Sigmoid colon (tissue), 7 donors: Measurements from ENCODE around the gene ASMTL. TPM values are rescaled to one million over a fixed set of nuclear protein-coding genes. Genes with fewer than 3 reads are reported as not detected.

Experiments used
- DNase-seq: peaks from one replicate; pipeline ENCODE4 v3.0.0-alpha.2; 2019
- H3K27ac ChIP-seq, 4 donors: fragments of 200-600 bp; sonication (generic); one replicate each; pipeline ENCODE4 v1.5.1; 2016 to 2019; ENCODE audit warnings: mild to moderate bottlenecking in 1 of 4
- H3K27me3 ChIP-seq, 3 donors: fragments of 200-600 bp; sonication (generic); one replicate each; pipeline ENCODE4 v1.5.1; 2019; ENCODE audit warnings: mild to moderate bottlenecking in 1 of 3
- H3K36me3 ChIP-seq, 4 donors: fragments of 200-600 bp; sonication (generic); one replicate each; pipeline ENCODE4 v1.5.1; 2016 to 2019
- H3K4me1 ChIP-seq, 4 donors: fragments of 200-600 bp; sonication (generic); one replicate each; pipeline ENCODE4 v1.5.1; 2017 to 2019
- H3K4me3 ChIP-seq, 4 donors: fragments of 200-600 bp; sonication (generic); one replicate each; pipeline ENCODE4 v1.5.1; 2017 to 2019; ENCODE audit warnings: mild to moderate bottlenecking in 2 of 4, moderate library complexity in 1 of 4
- H3K9me3 ChIP-seq, 4 donors: fragments of 200-600 bp in 3 of 4; sonication (generic) in 3 of 4; one replicate each; pipeline versions ENCODE4 v1.5.1 to v1.6.1; 2013 to 2019
- CTCF ChIP-seq, 4 experiments: fragments of 450-650 bp in 3 of 4; fragments of 200-600 bp in 1 of 4; IDR thresholded peaks; one replicate each; pipeline ENCODE4 v1.5.1; 2016 to 2019; ENCODE audit warnings: antibody characterized with exemption in 4 of 4, mild to moderate bottlenecking in 3 of 4, moderate library complexity in 2 of 4
- EP300 ChIP-seq, 4 donors: sonication (generic); formaldehyde crosslinking; IDR thresholded peaks; one replicate each; pipeline ENCODE4 v1.6.1; 2017; ENCODE audit warnings: antibody characterized with exemption in 4 of 4
- POLR2A ChIP-seq, 2 donors: fragments of 450-650 bp; IDR thresholded peaks; one replicate each; pipeline ENCODE4 v1.6.1; 2016; ENCODE audit warnings: antibody characterized with exemption in 2 of 2, mild to moderate bottlenecking in 2 of 2, moderate library complexity in 2 of 2
- POLR2AphosphoS5 ChIP-seq, 4 donors: sonication (generic); formaldehyde crosslinking; IDR thresholded peaks; one replicate each; pipeline ENCODE4 v1.6.1; 2017; ENCODE audit warnings: antibody characterized with exemption in 4 of 4
- WGBS, 2 donors: extraction: QIAGEN DNeasy Blood & Tissue Kit; methylation state at CpG; one replicate each; pipeline ENCODE4 v1.1.7; 2013; 5-methylcytosine and 5-hydroxymethylcytosine counted together
- intact Hi-C: fragments of 100-400 bp; cut with DNase I; formaldehyde crosslinking; loops from one replicate; pipeline ENCODE4 v1.15.1; 2023
- polyA plus RNA-seq, 3 donors: library from polyadenylated mRNA; stranded (reverse); fragments of 200-250 nt; gene quantifications; one replicate each; pipeline ENCODE4 v1.2.3, GENCODE V29; 2013
- total RNA-seq, 4 donors: library from RNA; depleted of rRNA; stranded (reverse); fragments of >200 nt; gene quantifications; one replicate each; pipeline ENCODE4 v1.1.0, GENCODE V29; 2016
- donor health status: healthy with polysubstance abuse.
- donor health status: Bipolar disorder and iron deficiency.
- donor health status: healthy.

Gene ASMTL
- total and polyA plus RNA-seq, 7 donors, result 11.8 to 30.6 (median 24.0) TPM

- TF ChIP-seq POLR2AphosphoS5 (IDR thresholded peaks at IDR 0.05) (no peak), EP300 (IDR thresholded peaks at IDR 0.05) (no peak), CTCF (IDR thresholded peaks at IDR 0.05) (no peak), POLR2A (IDR thresholded peaks at IDR 0.05) (no peak)
- H3K27me3 ChIP-seq, result no peaks in the 10 kb centered on the region
- intact Hi-C loops, result loop anchor here (5.0 kb wide), 1 partner anchor 202 kb away; the partner anchor contains the start of gene AKAP17A
- WGBS, 2 donors, result 28 to 52% methylated on average over 30 of the region's 30 CpGs
- no peaks in the 10 kb centered on the region for H3K9me3 ChIP-seq
- peak overlapping the region; percentile 97 to 100 (median 99) for H3K27ac ChIP-seq
- H3K4me1 ChIP-seq, result peaks cover 0 to 63% (median 62%) of the 10 kb centered on the region in 4 donors
- H3K4me3 ChIP-seq, result peak overlapping the region; percentile 81 to 100 (median 98)
- peaks cover 38 to 50% (median 47%) of the 10 kb centered on the region in 4 donors for H3K36me3 ChIP-seq
- peak; percentile 62 for DNase-seq
Observed at GRCh38 chrX:1390621-1391369, 61.9 kb downstream of the ASMTL start.

DNA sequence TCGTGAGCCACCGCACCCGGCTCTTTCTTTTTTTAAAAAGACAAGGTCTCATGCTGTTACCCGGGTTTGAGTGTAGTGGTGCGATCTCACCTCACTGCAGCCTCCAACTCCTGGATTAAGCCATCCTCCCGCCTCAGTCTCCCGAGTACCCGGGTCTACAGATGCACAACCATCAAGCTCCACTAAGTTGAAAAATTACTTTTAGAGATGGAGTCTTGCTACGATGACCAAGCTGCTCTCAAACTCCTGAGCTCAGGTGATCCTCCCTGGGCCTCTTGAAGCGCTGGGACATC lies 62.8 kb downstream of the ASMTL start:
- Histone ChIP-seq H3K27ac (peak overlapping the region in 1 of 4 donors; percentile 99), H3K4me3 (peak overlapping the region in 1 of 4 donors; percentile 96), H3K36me3 (peaks cover 44 to 58% (median 56%) of the 10 kb centered on the region in 4 donors), H3K27me3 (no peaks in the 10 kb centered on the region), H3K9me3 (no peaks in the 10 kb centered on the region), H3K4me1 (peaks cover 0 to 59% (median 57%) of the 10 kb centered on the region in 4 donors)
- 78 to 93% methylated on average over 10 of the region's 10 CpGs for WGBS, 2 donors
- intact Hi-C loops, result loop anchor here (5.0 kb wide), 1 partner anchor 202 kb away; the partner anchor contains the start of gene AKAP17A
- TF ChIP-seq CTCF (IDR thresholded peaks at IDR 0.05) (no peak), EP300 (IDR thresholded peaks at IDR 0.05) (no peak), POLR2AphosphoS5 (IDR thresholded peaks at IDR 0.05) (no peak), POLR2A (IDR thresholded peaks at IDR 0.05) (no peak)
- no peak for DNase-seq

DNA sequence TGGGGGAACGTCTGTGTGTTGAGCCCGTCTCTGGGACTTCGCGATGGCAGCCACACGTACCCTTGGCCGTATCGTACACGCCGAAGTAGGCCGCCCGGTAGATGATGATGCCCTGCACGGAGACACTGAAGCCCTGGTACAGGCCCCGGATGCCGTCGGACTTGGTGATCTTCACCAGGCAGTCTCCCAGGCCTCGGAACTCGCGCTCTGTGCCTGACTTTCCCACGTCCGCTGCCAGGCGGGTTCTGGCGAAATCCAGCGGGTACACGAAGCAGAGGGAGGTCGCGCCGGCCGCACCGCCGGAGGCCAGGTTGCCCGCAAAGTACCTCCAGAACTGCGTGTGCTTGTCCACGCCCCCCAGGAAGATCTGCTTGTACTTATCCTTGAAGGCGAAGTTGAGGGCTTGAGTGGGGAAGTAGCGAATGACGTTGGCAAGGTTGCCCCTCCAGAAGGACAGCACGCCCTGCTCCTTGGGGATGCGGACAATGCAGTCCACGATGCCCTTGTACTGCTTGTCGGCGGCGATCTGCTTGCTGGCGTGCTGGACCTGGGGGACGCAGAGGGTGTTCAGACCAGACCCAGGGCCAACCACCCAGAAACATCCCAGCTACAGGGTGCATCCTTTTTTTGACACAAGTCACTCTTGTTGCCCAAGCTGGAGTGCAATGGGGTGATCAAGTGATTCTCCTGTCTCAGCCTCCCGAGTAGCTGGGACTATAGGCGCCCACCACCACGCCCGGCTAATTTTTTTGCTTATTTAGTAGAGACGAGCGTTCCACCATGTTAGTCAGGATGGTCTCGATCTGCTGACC lies 63.3 kb downstream of the ASMTL start:
- no peaks in the 10 kb centered on the region for H3K9me3 ChIP-seq
- intact Hi-C loops, result no loop called here
- TF ChIP-seq POLR2A (IDR thresholded peaks at IDR 0.05) (no peak), EP300 (IDR thresholded peaks at IDR 0.05) (no peak), CTCF (IDR thresholded peaks at IDR 0.05) (no peak), POLR2AphosphoS5 (IDR thresholded peaks at IDR 0.05) (no peak)
- WGBS, 2 donors, result 88 to 93% methylated on average over 51 of the region's 51 CpGs
- peaks cover 44 to 64% (median 61%) of the 10 kb centered on the region in 4 donors for H3K36me3 ChIP-seq
- peaks cover 0 to 53% (median 52%) of the 10 kb centered on the region in 4 donors for H3K4me1 ChIP-seq
- peak; percentile 59 for DNase-seq
- no peak overlapping the region for H3K27ac ChIP-seq
- peak overlapping the region in 1 of 4 donors; percentile 96 for H3K4me3 ChIP-seq
- no peaks in the 10 kb centered on the region for H3K27me3 ChIP-seq

GRCh38 chrX:1388651-1389050 lies 64.1 kb downstream of the ASMTL start:
- no peaks in the 10 kb centered on the region for H3K27me3 ChIP-seq
- 76 to 92% methylated on average over 4 of the region's 4 CpGs for WGBS, 2 donors
- peaks cover 44 to 71% (median 64%) of the 10 kb centered on the region in 4 donors for H3K36me3 ChIP-seq
- H3K9me3 ChIP-seq, result no peaks in the 10 kb centered on the region
- H3K4me1 ChIP-seq, result peaks cover 0 to 49% (median 46%) of the 10 kb centered on the region in 4 donors
- intact Hi-C loops, result no loop called here
- TF ChIP-seq CTCF (IDR thresholded peaks at IDR 0.05) (no peak), POLR2AphosphoS5 (IDR thresholded peaks at IDR 0.05) (no peak), POLR2A (IDR thresholded peaks at IDR 0.05) (no peak), EP300 (IDR thresholded peaks at IDR 0.05) (no peak)
- H3K4me3 ChIP-seq, result peak overlapping the region in 1 of 4 donors; percentile 96
- DNase-seq, result no peak
- no peak overlapping the region for H3K27ac ChIP-seq
